ENCODE results near the gene GPC5.

The GPC5 gene

GRCh38 chr13:92122186-92122853, 723.9 kb downstream of the GPC5 start:
- H3K27me3 ChIP-seq: no peaks in the 10 kb centered on the region
- no peak overlapping the region for H3K4me3 ChIP-seq
- H3K9me3 ChIP-seq: no peaks in the 10 kb centered on the region
- intact Hi-C loops (cut with DNase I; ENCODE audit: low total_unique reads): no loop called here
- H3K36me3 ChIP-seq: no peaks in the 10 kb centered on the region
- no peak overlapping the region for H3K27ac ChIP-seq
- no peak for DNase-seq
- TF ChIP-seq CTCF (IDR thresholded peaks at IDR 0.05): no peak
- no peaks in the 10 kb centered on the region for H3K4me1 ChIP-seq

- no peaks in the 10 kb centered on the region for H3K27me3 ChIP-seq
- no peaks in the 10 kb centered on the region for H3K9me3 ChIP-seq
- no peaks in the 10 kb centered on the region for H3K4me1 ChIP-seq
- H3K4me3 ChIP-seq: no peak overlapping the region
- no peaks in the 10 kb centered on the region for H3K36me3 ChIP-seq
- TF ChIP-seq CTCF (IDR thresholded peaks at IDR 0.05): no peak
- no peak for DNase-seq
- no peak overlapping the region for H3K27ac ChIP-seq
- intact Hi-C loops (cut with DNase I; ENCODE audit: low total_unique reads): no loop called here
Measured at GRCh38 chr13:92126399-92126798, 728.0 kb downstream of the GPC5 start.

GRCh38 chr13:92135509-92135908, 737.1 kb downstream of the GPC5 start:
- Histone ChIP-seq H3K4me1 (no peaks in the 10 kb centered on the region), H3K4me3 (no peak overlapping the region), H3K36me3 (no peaks in the 10 kb centered on the region), H3K27ac (no peak overlapping the region), H3K9me3 (no peaks in the 10 kb centered on the region), H3K27me3 (no peaks in the 10 kb centered on the region)
- intact Hi-C loops (cut with DNase I; ENCODE audit: low total_unique reads): no loop called here
- DNase-seq: no peak
- no peak for TF ChIP-seq CTCF (IDR thresholded peaks at IDR 0.05)

- no peak for DNase-seq
- intact Hi-C loops (cut with DNase I; ENCODE audit: low total_unique reads): no loop called here
- Histone ChIP-seq H3K4me1 (no peaks in the 10 kb centered on the region), H3K36me3 (no peaks in the 10 kb centered on the region), H3K4me3 (no peak overlapping the region), H3K27me3 (no peaks in the 10 kb centered on the region), H3K9me3 (no peaks in the 10 kb centered on the region), H3K27ac (no peak overlapping the region)
- TF ChIP-seq CTCF (IDR thresholded peaks at IDR 0.05): no peak
Measured at GRCh38 chr13:92136449-92137155, 738.2 kb downstream of the GPC5 start.

GRCh38 chr13:92137520-92137919, 739.1 kb downstream of the GPC5 start:
- H3K27ac ChIP-seq: no peak overlapping the region
- no peaks in the 10 kb centered on the region for H3K9me3 ChIP-seq
- DNase-seq: no peak
- no peaks in the 10 kb centered on the region for H3K27me3 ChIP-seq
- no peak for TF ChIP-seq CTCF (IDR thresholded peaks at IDR 0.05)
- H3K4me3 ChIP-seq: no peak overlapping the region
- H3K4me1 ChIP-seq: no peaks in the 10 kb centered on the region
- no peaks in the 10 kb centered on the region for H3K36me3 ChIP-seq
- intact Hi-C loops (cut with DNase I; ENCODE audit: low total_unique reads): no loop called here

Data from tibial artery (tissue), 4 donors.